Measurements from ENCODE around the gene PTP4A1.
"Not testable (repeated sequence)": the region's sequence is repeated elsewhere in the genome, so short reads cannot be mapped to it uniquely, and the experiment has no call there.

Gene PTP4A1

GRCh38 chr6:63581355-63582013 lies 9.2 kb downstream of the PTP4A1 start:
- in situ Hi-C loops (cut with MboI; ENCODE audit: low sequenced_read_pairs): no loop called here

DNA sequence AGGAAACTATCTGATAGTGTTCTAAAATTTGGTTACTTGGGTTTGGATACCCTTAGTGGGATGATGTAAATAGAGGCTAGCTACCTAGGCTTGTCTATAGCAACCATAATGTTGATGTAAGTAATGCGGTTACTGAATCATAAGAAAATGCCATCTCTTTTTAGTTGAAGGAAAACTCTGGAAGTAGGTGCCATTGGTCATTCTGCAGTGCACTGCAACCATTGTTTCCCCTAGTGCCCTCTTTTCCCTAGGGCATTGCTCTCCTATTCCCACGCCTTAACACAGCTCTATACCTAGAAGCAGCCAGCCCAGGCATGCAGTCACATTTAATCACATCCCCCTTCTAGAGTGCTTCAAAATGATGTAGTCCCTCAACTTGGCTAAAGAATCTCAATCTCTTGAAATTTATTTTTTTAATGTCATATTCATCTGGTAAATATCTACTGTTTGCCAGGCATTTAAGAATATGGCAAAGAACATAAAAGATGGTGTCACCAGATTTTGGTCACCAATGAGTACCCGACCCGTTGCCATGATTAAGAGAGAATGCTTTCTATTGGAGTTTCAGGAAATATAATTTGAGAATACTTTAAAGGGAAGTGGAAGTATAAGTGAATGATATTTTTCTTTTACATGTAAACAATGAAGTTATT lies 10.4 kb downstream of the PTP4A1 start:
- in situ Hi-C loops (cut with MboI; ENCODE audit: low sequenced_read_pairs): no loop called here

DNA sequence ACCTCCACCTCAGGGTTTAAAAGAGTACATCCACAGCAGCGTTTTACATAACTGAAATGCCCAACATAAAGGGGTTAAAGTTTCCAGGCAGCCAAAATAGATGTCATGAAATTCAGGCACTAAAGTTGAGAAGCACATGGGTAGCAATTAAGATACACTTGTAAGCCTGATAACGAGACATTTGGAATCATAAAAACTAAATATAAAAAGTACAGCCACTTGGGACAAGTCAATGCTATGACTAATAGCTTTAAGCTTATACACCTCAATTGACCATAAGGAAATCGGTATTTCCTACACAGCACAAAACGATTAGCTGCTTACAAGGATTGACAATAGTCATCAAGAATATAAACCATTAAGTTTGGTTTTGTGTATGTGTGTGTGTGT lies 11.8 kb downstream of the PTP4A1 start:
- in situ Hi-C loops (cut with MboI; ENCODE audit: low sequenced_read_pairs): no loop called here

DNA sequence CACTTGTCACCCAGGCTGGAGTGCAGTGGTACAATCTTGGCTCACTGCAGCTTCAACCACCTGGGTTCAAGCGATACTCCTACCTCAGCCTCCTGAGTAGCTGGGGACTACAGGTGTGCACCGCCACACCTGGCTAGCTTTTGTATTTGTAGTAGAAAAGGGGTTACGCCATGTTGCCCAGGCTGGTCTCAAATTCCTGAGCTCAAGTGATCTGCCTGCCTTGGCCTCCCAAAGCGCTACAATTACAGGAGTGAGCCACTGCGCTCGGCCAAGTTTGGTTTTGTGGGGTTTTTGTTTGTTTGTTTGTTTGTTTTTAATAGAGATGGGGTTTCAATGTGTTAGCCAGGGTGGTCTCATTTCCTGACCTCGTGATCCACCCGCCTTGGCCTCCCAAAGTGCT lies 12.3 kb downstream of the PTP4A1 start:
- in situ Hi-C loops (cut with MboI; ENCODE audit: low sequenced_read_pairs): no loop called here

- in situ Hi-C loops (cut with MboI; ENCODE audit: low sequenced_read_pairs): not testable (repeated sequence)
Measured at GRCh38 chr6:63585652-63586051, 13.4 kb downstream of the PTP4A1 start.

GRCh38 chr6:63589952-63590411 lies 17.7 kb downstream of the PTP4A1 start:
- in situ Hi-C loops (cut with MboI; ENCODE audit: low sequenced_read_pairs): no loop called here

- in situ Hi-C loops (cut with MboI; ENCODE audit: low sequenced_read_pairs): no loop called here
Measured at GRCh38 chr6:63592886-63593285, 20.6 kb downstream of the PTP4A1 start.

DNA sequence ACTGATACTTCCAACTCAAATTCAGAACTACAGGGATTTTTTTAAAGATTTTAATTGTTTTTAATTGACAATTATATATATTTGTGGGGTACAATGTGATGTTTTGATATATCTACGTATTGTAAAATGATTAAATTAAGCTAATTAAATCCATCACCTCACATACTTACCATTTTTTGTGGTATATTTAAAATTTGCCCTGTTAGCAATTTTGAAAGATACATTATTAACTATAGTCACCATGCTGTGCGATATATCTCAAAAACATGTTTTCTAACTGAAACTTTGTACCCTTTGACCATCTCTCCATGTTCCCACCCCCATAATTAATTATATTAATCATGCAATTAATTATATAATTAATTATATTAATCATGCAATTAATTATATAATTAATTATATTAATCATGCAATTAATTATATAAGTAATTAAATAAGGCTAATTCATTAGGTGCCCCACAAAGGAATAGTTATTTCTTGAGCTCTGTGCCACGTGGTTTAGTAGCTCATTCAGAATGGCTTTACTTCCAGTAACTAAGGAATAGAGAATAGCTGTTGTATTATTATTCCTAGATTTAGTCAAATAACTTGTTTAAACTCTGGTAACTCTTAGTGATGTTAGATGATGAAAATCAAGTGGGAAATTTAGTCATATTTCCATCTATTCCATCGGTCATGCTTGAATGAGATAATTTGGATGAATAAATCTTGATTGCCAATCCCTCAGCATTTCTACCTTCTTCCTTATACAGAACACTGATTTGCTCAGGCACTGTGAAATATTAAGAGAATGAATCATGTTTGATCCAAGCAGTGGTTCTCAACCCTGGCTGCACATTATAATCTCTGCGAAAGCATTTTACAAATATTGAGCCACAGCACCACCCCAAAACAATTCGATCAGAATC lies 25.1 kb downstream of the PTP4A1 start:
- in situ Hi-C loops (cut with MboI; ENCODE audit: low sequenced_read_pairs): no loop called here

DNA sequence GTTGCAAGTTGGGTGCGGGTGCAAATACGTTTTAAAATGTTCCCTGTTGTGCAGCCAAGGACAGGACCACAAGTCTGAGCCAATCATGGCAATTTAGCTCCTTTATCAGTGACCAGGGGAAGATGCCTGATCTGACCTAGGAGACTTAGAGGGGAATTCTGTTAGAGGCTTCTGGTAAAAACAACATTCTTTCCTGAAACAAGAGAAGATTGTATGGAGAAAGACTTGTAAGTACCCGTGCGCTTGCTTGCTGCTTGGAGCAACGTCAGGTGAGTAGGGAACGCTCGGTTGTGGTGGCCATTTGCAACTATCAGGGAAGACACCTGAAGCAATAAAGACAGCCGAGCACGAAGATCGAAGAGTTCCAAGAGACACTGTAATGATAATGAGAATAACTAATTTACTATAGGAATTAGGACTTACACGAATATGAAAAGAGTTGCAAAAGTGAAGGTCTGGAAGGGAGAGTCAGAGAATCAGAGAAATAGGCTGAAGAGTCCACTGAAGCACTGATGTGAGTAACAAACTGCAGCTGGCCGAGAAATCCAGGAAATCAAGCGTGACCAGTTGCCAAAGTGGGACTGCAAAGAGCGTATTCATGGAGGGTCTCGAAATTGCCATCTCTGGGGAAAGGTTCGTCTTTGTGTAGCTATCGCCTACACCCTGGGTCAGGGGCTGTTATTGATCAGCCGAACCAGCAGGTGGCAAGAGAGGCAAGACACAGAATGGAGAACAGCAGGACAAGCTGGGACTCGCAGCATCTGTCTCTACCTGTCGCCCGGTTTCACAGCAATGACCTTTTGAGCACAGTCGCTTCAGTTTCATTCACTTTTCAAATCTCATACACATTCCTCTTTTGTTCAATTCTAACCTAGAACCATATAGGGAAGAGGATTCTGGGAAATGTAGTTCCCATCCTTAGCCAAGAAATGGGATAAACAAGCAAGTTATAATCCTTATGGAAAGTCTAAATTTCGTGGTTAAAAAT lies 26.1 kb downstream of the PTP4A1 start:
- in situ Hi-C loops (cut with MboI; ENCODE audit: low sequenced_read_pairs): no loop called here

GRCh38 chr6:63599243-63599642 lies 27.0 kb downstream of the PTP4A1 start:
- in situ Hi-C loops (cut with MboI; ENCODE audit: low sequenced_read_pairs): no loop called here

- in situ Hi-C loops (cut with MboI; ENCODE audit: low sequenced_read_pairs): no loop called here
Measured at GRCh38 chr6:63600136-63600535, 27.9 kb downstream of the PTP4A1 start.

DNA sequence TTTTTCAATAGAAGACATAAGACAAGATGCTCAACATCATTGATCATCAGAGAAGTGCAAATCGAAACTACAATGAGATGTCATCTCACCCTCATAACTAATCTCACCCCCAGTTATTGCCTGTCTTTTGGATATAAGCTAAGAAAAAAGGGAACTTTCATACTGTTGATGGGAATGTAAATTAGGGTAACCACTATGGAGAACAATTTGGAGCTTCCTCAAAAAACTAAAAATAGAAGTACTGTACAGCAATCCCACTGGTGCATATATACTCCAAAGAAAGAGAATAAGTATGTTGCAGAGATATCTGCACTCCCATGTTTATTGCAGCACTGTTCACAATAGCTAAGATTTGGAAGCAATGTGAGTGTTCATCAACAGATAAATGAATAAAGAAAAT lies 37.0 kb downstream of the PTP4A1 start:
- in situ Hi-C loops (cut with MboI; ENCODE audit: low sequenced_read_pairs): no loop called here

GRCh38 chr6:63610944-63611343 lies 38.7 kb downstream of the PTP4A1 start:
- in situ Hi-C loops (cut with MboI; ENCODE audit: low sequenced_read_pairs): no loop called here

- in situ Hi-C loops (cut with MboI; ENCODE audit: low sequenced_read_pairs): no loop called here
Measured at GRCh38 chr6:63611560-63611959, 39.3 kb downstream of the PTP4A1 start.

GRCh38 chr6:63615590-63615989 lies 43.3 kb downstream of the PTP4A1 start:
- in situ Hi-C loops (cut with MboI; ENCODE audit: low sequenced_read_pairs): no loop called here
